T-helper 1 cell treated with Interleukin-12 subunit alpha and Interleukin-12 subunit beta and Interleukin-4 antibody, amounts not matched to agents 30 ng/mL and 1 ng/mL, for 36 hours (primary cell): ENCODE measurements around the gene PTPRN2. TPM values are rescaled to one million over a fixed set of nuclear protein-coding genes. Genes with fewer than 3 reads are reported as not detected.

Experiments used
- intact Hi-C: fragments of 100-400 bp; cut with micrococcal nuclease; formaldehyde crosslinking; loops from one replicate; pipeline ENCODE4 v1.15.1; 2024
- total RNA-seq: library from RNA; stranded (reverse); gene quantifications from 2 replicates; pipeline ENCODE4 v1.2.3, GENCODE V29; 2022

Gene PTPRN2
- total RNA-seq, 1 donor from 2014 or later = 2.9 TPM

DNA sequence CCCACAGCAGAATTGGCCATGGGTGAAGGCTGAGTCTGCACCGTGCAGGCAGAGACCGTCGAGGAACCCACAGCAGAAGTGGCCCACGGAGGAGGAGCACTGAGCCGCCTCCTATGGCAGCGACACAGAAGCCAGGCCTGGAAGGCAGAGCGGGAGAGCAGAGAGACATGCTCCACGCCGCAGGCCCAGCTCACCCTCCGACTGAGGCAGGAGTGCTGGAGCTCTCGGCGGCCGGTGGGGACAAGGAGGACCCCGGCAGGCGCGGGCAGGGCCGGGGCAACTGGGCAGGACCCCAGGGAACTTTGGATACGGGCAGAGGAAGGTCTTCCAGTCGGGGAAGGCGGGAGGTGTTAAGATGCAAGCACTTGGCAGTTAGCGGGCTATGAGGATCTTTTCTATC is 830.4 kb downstream of the PTPRN2 start:
- intact Hi-C loops = no loop called here

DNA sequence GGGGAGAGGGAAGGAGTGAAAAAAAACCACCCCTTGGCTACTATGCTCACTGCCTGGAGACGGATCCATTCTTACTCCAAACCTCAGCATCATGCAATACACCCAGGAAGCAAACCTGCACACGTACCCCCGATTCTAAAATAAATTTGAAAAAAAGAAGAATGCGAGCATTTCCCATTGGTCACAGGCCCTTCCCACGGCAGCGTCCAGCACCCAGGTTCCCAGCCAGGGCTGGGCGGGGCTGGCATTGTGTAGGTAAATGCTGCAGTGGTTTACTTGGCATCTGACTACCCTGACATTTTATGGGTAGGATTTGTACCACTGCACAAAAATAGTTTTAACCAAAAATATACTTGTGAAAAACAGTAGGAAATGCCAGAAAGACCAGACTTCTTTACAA is 831.9 kb downstream of the PTPRN2 start:
- intact Hi-C loops = no loop called here

DNA sequence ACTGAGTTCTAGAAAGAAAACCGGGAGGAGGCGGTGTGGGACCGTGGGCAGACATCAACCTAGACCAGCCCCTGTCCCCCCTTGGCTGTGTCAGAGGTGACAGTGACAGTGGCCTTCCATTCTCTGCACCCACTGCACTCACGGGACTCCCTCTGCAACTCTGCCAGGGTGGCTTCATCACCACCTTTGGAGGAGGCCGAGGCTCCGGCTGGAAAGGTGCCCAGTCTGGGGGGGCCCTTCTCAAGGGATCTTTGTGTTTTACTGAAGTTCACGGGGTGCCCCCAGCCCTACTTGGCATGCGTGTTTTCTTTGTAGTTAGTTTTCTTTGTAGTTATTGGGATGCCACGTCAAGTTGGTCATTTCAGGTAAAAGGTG is 833.2 kb downstream of the PTPRN2 start:
- intact Hi-C loops = no loop called here

DNA sequence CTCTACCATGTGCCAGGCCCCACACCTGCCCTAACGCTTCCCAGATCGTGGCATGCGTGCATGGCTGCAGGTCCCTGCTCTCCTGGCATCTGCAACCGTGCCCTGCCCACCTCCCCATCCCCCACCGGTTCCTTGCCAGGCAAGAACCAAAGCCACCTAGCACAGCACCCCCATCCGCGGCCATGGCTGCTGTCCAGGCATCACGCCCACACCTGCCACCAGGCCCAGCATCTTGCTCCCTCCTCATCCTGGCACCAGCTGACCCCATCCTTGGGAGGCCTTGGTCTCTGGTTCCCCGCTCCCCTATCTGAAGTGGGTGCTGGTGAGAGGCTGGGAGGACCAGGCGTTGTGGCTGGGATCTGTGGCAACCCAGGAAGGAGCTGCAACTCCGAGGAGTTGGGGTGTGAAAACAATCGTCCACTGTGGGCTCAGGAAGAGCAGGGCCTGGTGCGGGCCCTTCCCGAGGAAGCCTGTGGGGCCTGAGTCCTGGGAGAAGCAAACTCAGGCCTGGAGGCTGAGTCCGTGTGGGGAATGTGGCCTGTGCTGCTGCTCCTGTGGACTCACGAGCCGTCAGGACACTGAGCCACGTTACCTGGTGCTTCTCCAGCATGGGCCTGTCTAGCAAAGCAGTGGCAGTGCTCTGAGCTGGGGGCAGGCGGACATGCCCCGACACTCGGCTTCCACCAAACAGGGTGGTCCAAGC is 833.8 kb downstream of the PTPRN2 start:
- intact Hi-C loops = no loop called here

DNA sequence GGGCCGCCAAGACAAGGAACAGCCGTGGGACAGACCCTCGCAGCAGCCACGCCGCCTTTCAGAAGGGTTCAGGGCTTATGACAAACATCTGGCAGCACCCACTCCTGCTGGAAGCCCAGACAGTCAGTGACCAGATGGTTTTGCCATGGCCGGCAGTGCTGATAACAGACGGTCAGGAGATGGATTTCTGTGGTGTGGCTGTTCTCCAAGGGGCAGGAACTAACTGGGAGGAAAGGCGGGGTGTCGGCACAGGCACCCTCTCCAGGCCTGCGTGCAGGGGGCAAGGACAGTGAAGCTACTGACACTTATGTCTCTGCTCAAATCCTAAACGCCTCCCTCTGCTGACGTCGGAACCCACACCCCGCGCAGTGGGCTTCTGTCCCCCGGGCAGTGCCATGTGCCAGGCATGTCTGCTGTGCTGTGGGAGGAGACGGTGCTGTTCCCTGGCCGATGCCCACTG is 834.8 kb downstream of the PTPRN2 start:
- intact Hi-C loops = no loop called here

DNA sequence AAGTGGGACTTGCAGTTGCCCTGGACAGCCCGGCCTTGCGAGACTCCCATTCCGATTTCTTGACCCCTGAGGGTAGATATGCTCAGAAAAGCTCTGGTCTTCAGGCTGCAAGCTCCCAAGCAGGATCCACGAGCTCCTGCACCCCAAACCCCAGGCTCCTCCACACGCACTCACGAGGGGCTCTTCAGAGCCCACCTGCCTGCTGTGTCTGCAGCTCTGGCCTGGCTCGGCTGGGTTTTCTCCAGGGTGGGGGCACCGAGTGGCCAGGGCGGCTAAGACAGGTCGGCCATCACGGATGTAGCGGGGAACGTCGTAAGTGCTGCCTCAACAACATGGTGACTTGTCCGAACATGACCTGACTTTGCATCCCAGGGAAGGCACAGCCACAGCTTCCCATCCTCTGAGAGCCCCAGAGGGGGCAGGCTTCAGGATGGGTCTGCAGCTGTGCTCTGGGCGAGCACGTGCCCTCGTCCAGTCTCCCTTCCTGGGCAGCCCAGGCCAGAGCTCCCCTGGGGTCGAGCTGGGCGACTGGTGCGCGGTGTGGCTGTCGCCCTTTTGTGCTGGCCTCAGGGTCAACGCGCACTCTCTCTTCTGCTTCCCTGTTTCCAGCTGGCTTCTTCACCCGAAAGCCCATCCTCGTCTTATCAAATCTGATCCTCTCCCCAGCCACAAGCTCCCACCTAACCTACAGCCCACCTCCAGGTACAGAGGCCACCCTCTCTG is 835.5 kb downstream of the PTPRN2 start:
- intact Hi-C loops = no loop called here

- intact Hi-C loops = no loop called here
Observed at GRCh38 chr7:157751406-157751805, 836.2 kb downstream of the PTPRN2 start.

GRCh38 chr7:157750291-157750690 is 837.3 kb downstream of the PTPRN2 start:
- intact Hi-C loops = no loop called here

DNA sequence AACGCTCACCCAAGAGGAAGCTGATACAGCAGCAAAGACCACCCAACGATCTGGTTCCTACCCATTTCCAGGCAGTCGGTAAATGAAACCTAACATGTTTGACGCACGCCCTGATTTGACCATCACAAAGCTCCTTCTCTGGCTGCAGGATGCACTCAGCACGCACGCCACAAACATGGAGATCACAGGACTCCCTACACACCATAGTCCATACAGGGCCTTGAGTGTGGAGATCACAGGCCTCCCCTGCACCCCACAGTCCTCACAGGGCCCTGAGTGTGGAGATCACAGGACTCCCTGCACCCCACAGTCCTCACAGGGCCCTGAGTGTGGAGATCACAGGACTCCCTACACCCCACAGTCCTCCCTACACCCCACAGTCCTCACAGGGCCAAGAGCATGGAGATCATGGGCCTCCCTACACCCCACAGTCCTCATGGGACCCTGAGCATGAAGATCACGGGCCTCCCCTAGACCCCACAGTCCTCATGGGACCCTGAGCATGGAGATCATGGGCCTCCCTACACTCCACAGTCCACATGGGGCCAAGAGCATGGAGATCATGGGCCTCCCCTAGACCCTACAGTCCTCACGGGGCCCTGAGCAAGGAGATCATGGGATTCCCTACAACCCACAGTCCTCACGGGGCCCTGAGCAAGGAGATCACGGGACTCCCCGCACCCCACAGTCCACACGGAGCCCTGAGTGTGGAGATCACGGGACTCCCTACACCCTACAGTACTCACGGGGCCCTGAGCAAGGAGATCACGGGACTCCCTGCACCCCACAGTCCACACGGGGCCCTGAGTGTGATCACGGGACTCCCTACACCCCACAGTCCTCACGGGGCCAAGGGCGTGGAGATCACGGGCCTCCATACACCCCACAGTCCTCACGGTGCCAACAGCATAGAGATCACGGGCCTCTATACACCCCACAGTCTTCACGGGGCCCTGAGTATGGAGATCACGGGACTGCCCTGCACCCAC is 841.6 kb downstream of the PTPRN2 start:
- intact Hi-C loops = no loop called here

- intact Hi-C loops = no loop called here
Observed at GRCh38 chr7:157744786-157745601, 842.6 kb downstream of the PTPRN2 start.

GRCh38 chr7:157743781-157744525 is 843.7 kb downstream of the PTPRN2 start:
- intact Hi-C loops = no loop called here

GRCh38 chr7:157740251-157740798 is 847.3 kb downstream of the PTPRN2 start:
- intact Hi-C loops = no loop called here

- intact Hi-C loops = no loop called here
Observed at GRCh38 chr7:157739650-157740049, 848.0 kb downstream of the PTPRN2 start.

DNA sequence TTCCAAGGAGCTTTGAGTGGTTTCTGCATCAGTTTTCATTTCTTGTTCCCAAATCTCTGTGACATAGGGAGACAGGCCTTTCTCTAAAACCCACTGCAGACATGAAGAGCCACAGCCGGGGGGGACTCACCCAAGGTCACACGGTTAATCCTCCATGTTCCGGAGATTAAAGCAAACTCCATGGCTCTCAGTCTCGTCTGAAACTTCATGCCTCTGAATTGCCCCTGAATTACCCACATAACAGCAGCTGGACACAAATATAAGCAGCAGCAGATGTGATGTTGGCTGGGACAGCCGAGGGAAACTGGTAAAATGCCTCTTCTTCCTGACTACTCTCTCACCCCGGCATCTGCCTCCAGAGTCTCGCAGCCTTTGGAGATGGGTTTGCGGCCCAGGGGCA is 848.6 kb downstream of the PTPRN2 start:
- intact Hi-C loops = no loop called here

GRCh38 chr7:157738066-157738460 is 849.6 kb downstream of the PTPRN2 start:
- intact Hi-C loops = no loop called here

DNA sequence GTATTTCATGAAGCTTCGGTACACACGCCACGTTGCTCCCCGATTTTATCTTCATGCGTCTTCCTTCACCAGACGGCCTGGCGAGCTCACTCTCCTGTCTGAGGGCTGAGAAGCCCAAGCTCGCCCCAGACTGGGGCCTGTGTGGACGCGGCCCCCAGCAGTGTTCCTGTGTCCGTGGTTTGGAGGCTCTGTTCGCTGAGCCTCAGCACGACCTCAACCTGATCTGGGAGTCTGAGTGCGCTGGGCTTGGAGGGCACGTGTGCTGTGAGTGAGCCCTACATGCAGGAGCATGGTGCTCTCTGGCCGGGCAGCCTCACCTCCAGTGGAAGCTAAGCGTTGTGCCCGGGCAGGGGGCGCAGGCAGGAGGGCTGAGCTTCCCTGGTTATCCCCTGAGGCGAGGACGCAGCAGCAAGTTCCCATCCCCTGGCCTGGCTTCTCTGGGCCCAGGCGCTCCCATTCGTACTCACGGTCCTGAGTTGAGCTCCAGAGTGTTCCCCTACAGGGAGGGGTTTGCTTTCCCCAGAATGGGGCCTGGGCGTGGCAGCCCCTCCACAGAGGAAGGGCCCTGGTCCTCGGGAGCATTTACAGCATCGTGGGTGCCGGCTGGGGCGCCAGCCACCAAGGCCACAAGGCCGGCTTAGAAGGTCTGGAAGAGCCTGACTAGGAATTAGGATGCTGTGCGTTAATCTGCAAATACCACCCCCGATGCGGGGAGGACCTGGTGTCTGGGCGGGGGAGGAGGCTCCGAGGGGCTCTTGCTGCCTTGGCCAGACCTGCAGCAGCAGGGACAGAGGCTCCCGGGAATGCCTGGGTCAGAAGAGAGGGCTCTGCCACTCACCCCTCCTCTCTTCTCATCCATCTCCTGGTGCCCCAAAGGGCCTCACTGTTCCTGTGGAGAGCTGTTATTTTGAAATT is 850.2 kb downstream of the PTPRN2 start:
- intact Hi-C loops = no loop called here

DNA sequence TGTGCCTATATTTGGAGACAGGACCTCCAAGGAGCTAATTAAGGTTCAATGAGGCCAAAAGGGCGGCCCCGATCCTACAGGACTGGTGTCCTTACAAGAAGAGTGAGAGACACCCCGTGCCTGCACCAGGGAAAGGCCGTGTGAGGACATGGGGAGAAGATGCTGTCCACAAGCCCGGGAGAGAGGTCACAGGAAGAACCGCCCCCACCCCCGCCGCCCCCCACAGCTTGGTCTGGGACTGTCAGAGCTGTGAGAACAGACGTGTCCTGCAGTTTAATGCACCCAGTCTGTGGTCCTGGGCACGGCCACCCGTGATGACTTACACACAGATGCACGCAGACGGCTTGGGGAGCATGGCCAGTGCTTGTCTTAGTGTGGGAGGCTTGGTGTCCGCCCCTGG is 851.3 kb downstream of the PTPRN2 start:
- intact Hi-C loops = no loop called here

DNA sequence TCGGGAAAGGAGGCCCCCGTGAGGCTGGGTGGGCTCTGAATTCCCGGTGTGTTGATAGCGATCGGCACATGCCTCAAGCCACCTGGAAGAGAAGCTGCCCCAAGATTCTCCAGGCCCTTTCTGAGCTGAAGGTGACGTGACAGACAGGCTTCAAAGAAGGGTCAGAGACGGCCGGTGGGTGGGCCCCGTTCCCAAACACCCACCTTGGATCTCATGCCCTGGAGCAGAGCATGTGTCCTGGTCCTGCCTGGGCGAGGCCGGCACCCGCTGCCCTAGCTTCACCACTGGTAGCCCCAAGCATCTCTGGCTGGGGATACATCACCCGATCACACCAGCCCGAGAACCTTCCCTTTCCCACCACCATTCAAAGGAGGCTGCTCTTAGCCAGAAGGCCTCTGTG is 851.8 kb downstream of the PTPRN2 start:
- intact Hi-C loops = no loop called here
